NT2/D1 (cell line): ENCODE results near the gene PSAP.

Experiments
- SUZ12 ChIP-seq: IDR thresholded peaks from 2 replicates; pipeline ENCODE4 v1.6.1; 2011; ENCODE audit not compliant: insufficient read length, insufficient read depth; ENCODE audit errors: extremely low read depth
- YY1 ChIP-seq: IDR thresholded peaks from 2 replicates; pipeline ENCODE4 v1.6.1; 2011; ENCODE audit not compliant: insufficient read length, insufficient read depth

GRCh38 chr10:71806704-71807556 lies 44.1 kb downstream of the PSAP start:
- TF ChIP-seq YY1 (no peak), SUZ12 (no peak)
